OCI-LY1 (cell line): ENCODE data around the gene ATF5.

Experiments
- CTCF ChIP-seq: fragments of 200-600 bp; sonication (generic), shearing (Covaris generic); IDR thresholded peaks from 2 replicates; pipeline ENCODE4 v1.5.1; 2017; ENCODE audit warnings: mild to moderate bottlenecking, antibody characterized with exemption, low read length, moderate library complexity, mixed read lengths
- EZH2 ChIP-seq: fragments of 200-600 bp; sonication (generic), shearing (Covaris generic); IDR thresholded peaks from 2 replicates; pipeline ENCODE4 v1.8.0; 2017; ENCODE audit warnings: borderline replicate concordance, mixed run types, mild to moderate bottlenecking, antibody characterized with exemption, low read length, moderate library complexity, mixed read lengths

GRCh38 chr19:49933643-49934042 is 4.6 kb downstream of the ATF5 start:
- TF ChIP-seq CTCF (no peak), EZH2 (no peak)
